GM10266 (cell line): ENCODE results near the gene ANKRD28.

Experiments used
- DNase-seq: peaks from one replicate; pipeline ENCODE4 v3.0.0; 2012; ENCODE audit errors: extremely low spot score
- CTCF ChIP-seq: IDR thresholded peaks from 2 replicates; pipeline ENCODE4 v1.5.1; 2012; ENCODE audit warnings: mild to moderate bottlenecking, low read depth; ENCODE audit not compliant: control insufficient read depth, insufficient read depth; ENCODE audit errors: missing control alignments

ANKRD28 gene

GRCh38 chr3:15703346-15703745, 94.4 kb downstream of the ANKRD28 start:
- DNase-seq, result no peak
- no peak for TF ChIP-seq CTCF

- no peak for DNase-seq
- TF ChIP-seq CTCF, result no peak
Observed at GRCh38 chr3:15694628-15695027, 103.2 kb downstream of the ANKRD28 start.

- no peak for TF ChIP-seq CTCF
- DNase-seq, result no peak
Observed at GRCh38 chr3:15693355-15693754, 104.4 kb downstream of the ANKRD28 start.

GRCh38 chr3:15690748-15691147, 107.0 kb downstream of the ANKRD28 start:
- no peak for DNase-seq
- TF ChIP-seq CTCF, result no peak

- no peak for DNase-seq
- TF ChIP-seq CTCF, result no peak
Observed at GRCh38 chr3:15690230-15690629, 107.5 kb downstream of the ANKRD28 start.

- no peak for DNase-seq
- no peak for TF ChIP-seq CTCF
Observed at GRCh38 chr3:15685927-15686326, 111.9 kb downstream of the ANKRD28 start.

GRCh38 chr3:15683253-15683652, 114.5 kb downstream of the ANKRD28 start:
- no peak for TF ChIP-seq CTCF
- no peak for DNase-seq
